MM.1S (cell line): ENCODE data around the gene GARIN6.
A peak's percentile ranks its signal among the peaks of the same experiment; 100 is the strongest.
"Not testable (repeated sequence)": the region's sequence is repeated elsewhere in the genome, so short reads cannot be mapped to it uniquely, and the experiment has no call there.

Source experiments
- DNase-seq: peaks from one replicate; pipeline ENCODE4 v3.0.0-alpha.2; 2015
- H2AFZ ChIP-seq: fragments of 300-600 bp; sonication (generic); 2 replicates; pipeline ENCODE4 v1.6.0; 2016; ENCODE audit warnings: antibody characterized with exemption, low read length
- H3F3A ChIP-seq: fragments of 300-600 bp; sonication (generic); 2 replicates; pipeline ENCODE4 v1.6.1; 2016; ENCODE audit warnings: mild to moderate bottlenecking, antibody characterized with exemption, low read length, moderate library complexity, mixed read lengths; ENCODE audit not compliant: insufficient read depth
- H3K27ac ChIP-seq: fragments of 300-600 bp; sonication (generic); 2 replicates; pipeline ENCODE4 v1.5.1; 2016; ENCODE audit warnings: mild to moderate bottlenecking, low read length
- H3K27me3 ChIP-seq: fragments of 300-600 bp; sonication (generic); replicated peaks from 2 replicates; pipeline ENCODE4 v1.6.0; 2016; ENCODE audit warnings: low read length; ENCODE audit not compliant: insufficient read depth
- H3K36me3 ChIP-seq: fragments of 300-600 bp; sonication (generic); replicated peaks from 2 replicates; pipeline ENCODE4 v1.6.1; 2016; ENCODE audit warnings: mild to moderate bottlenecking, low read length, mixed read lengths; ENCODE audit not compliant: insufficient read depth
- H3K4me1 ChIP-seq: fragments of 300-600 bp; sonication (generic); 2 replicates; pipeline ENCODE4 v1.6.1; 2016; ENCODE audit warnings: low read length, mixed read lengths
- H3K4me2 ChIP-seq: fragments of 300-600 bp; sonication (generic); 2 replicates; pipeline ENCODE4 v1.6.0; 2016; ENCODE audit warnings: low read depth, low read length
- H3K4me3 ChIP-seq: fragments of 300-600 bp; sonication (generic); 2 replicates; pipeline ENCODE4 v1.5.1; 2016; ENCODE audit warnings: low read length, mixed read lengths
- H3K79me2 ChIP-seq: fragments of 300-600 bp; sonication (generic); 2 replicates; pipeline ENCODE4 v1.6.1; 2016; ENCODE audit warnings: mixed run types, low read length, mixed read lengths
- H3K9ac ChIP-seq: fragments of 300-600 bp; sonication (generic); 2 replicates; pipeline ENCODE4 v1.6.1; 2016; ENCODE audit warnings: low read length, mixed read lengths
- H3K9me2 ChIP-seq: fragments of 300-600 bp; sonication (generic); replicated peaks from 2 replicates; pipeline ENCODE4 v1.6.1; 2016; ENCODE audit warnings: mild to moderate bottlenecking, low read length, mixed read lengths; ENCODE audit not compliant: insufficient read depth
- H3K9me3 ChIP-seq: fragments of 300-600 bp; sonication (generic); replicated peaks from 2 replicates; pipeline ENCODE4 v1.6.1; 2016; ENCODE audit warnings: mild to moderate bottlenecking, low read length, mixed read lengths; ENCODE audit not compliant: insufficient read depth
- H4K20me1 ChIP-seq: fragments of 300-600 bp; sonication (generic); 2 replicates; pipeline ENCODE4 v1.6.1; 2016; ENCODE audit warnings: mild to moderate bottlenecking, low read length, moderate library complexity, mixed read lengths; ENCODE audit not compliant: insufficient read depth
- EZH2 ChIP-seq: fragments of 300-600 bp; sonication (generic); optimal IDR thresholded peaks from 2 replicates; pipeline ENCODE3; 2017; ENCODE audit warnings: low read depth, mild to moderate bottlenecking, antibody characterized with exemption, low read length, mixed read lengths
- EZH2phosphoT487 ChIP-seq: fragments of 300-600 bp; sonication (generic); IDR thresholded peaks from 2 replicates; pipeline ENCODE4 v1.6.1; 2018; ENCODE audit warnings: antibody characterized with exemption, low read length
- TF ChIP-seq, protein P1 (sequence below): fragments of 300-600 bp; sonication (generic); IDR thresholded peaks from 2 replicates; pipeline ENCODE4 v1.5.1; 2016; ENCODE audit warnings: antibody characterized with exemption, low read length, mixed read lengths

Gene GARIN6

GRCh38 chr12:99618657-99619056, 28.9 kb upstream of the GARIN6 start:
- H3K9ac ChIP-seq = no peak overlapping the region
- DNase-seq = no peak
- no peak overlapping the region for H3K27ac ChIP-seq
- TF ChIP-seq, protein P1, sequence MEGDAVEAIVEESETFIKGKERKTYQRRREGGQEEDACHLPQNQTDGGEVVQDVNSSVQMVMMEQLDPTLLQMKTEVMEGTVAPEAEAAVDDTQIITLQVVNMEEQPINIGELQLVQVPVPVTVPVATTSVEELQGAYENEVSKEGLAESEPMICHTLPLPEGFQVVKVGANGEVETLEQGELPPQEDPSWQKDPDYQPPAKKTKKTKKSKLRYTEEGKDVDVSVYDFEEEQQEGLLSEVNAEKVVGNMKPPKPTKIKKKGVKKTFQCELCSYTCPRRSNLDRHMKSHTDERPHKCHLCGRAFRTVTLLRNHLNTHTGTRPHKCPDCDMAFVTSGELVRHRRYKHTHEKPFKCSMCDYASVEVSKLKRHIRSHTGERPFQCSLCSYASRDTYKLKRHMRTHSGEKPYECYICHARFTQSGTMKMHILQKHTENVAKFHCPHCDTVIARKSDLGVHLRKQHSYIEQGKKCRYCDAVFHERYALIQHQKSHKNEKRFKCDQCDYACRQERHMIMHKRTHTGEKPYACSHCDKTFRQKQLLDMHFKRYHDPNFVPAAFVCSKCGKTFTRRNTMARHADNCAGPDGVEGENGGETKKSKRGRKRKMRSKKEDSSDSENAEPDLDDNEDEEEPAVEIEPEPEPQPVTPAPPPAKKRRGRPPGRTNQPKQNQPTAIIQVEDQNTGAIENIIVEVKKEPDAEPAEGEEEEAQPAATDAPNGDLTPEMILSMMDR = no peak
- TF ChIP-seq EZH2phosphoT487 (no peak), EZH2 (no peak)
- H3K79me2 ChIP-seq = no peaks in the 10 kb centered on the region
- no peaks in the 10 kb centered on the region for H3K9me3 ChIP-seq
- no peak overlapping the region for H3K4me2 ChIP-seq
- H4K20me1 ChIP-seq = no peaks in the 10 kb centered on the region
- 0 out of 2 replicates have a peak, but pooled peaks cover 4% of the 10 kb centered on the region for H3K4me1 ChIP-seq
- H3F3A ChIP-seq = no peaks in the 10 kb centered on the region
- H3K36me3 ChIP-seq = no peaks in the 10 kb centered on the region
- no peak overlapping the region for H3K4me3 ChIP-seq
- no peak overlapping the region for H2AFZ ChIP-seq
- no peaks in the 10 kb centered on the region for H3K27me3 ChIP-seq
- H3K9me2 ChIP-seq = no peaks in the 10 kb centered on the region

DNA sequence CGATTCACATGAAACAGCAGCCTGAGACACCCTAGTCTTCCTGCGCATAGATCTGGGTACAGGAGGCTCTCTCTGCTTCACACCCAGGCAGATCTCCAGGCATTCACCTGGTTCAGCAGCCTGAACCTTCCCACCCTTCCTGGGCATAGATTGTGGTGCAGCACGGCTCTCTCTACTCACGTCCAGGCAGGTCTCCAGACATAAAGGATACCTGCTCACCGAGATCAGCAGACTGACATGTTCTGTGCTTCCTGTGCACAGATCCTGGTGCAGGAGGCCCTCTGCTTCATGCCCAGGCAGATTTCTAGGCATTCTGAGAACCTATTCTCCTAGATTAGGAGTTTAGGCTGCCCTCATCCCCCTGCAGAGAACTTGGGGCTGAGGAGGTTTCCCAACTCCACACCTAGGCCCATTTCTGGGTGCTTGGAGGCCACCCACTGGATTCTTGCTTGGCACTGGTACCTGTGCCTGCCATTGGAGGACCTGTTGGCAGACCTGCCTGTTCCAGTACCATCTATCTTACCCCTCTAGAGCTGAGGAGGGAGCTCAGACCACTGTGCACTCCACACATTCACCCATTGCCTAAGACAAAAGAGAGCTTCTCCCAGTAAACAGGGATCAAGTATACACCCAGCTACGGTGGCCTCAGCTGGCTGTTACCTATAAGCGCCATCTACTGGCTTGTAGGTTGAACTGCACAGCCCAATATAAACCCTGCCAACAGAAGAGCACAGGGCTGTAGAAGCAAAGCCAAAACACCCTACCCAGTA, 28.0 kb upstream of the GARIN6 start:
- no peaks in the 10 kb centered on the region for H3K9me3 ChIP-seq
- peak; percentile 66 for DNase-seq
- H2AFZ ChIP-seq = peak overlapping the region; percentile 67
- no peaks in the 10 kb centered on the region for H3F3A ChIP-seq
- 0 out of 2 replicates have a peak, but pooled peaks cover 4% of the 10 kb centered on the region for H3K4me1 ChIP-seq
- no peaks in the 10 kb centered on the region for H3K27me3 ChIP-seq
- TF ChIP-seq EZH2phosphoT487 (no peak), EZH2 (no peak)
- TF ChIP-seq, protein P1 = peak; percentile 92
- no peak overlapping the region for H3K27ac ChIP-seq
- no peaks in the 10 kb centered on the region for H3K9me2 ChIP-seq
- H3K4me2 ChIP-seq = no peak overlapping the region
- H3K79me2 ChIP-seq = no peaks in the 10 kb centered on the region
- no peaks in the 10 kb centered on the region for H4K20me1 ChIP-seq
- H3K36me3 ChIP-seq = no peaks in the 10 kb centered on the region
- no peak overlapping the region for H3K9ac ChIP-seq
- no peak overlapping the region for H3K4me3 ChIP-seq

GRCh38 chr12:99620159-99620479, 27.4 kb upstream of the GARIN6 start:
- TF ChIP-seq EZH2phosphoT487 (no peak), EZH2 (no peak)
- TF ChIP-seq, protein P1 = no peak
- no peak overlapping the region for H3K27ac ChIP-seq

GRCh38 chr12:99624591-99624990, 23.0 kb upstream of the GARIN6 start:
- not testable (repeated sequence) for H2AFZ ChIP-seq, H3K27ac ChIP-seq, H3F3A ChIP-seq, H3K4me3 ChIP-seq, DNase-seq, H3K79me2 ChIP-seq, H3K9ac ChIP-seq, H3K4me2 ChIP-seq, H4K20me1 ChIP-seq, H3K9me3 ChIP-seq, H3K9me2 ChIP-seq, H3K36me3 ChIP-seq, H3K27me3 ChIP-seq
- H3K4me1 ChIP-seq = 0 out of 2 replicates have a peak, but pooled peaks cover 11% of the 10 kb centered on the region

More at GRCh38 chr12:99620159-99620479, 27.4 kb upstream of the GARIN6 start:
- no peaks in the 10 kb centered on the region for H3K36me3 ChIP-seq
- no peak overlapping the region for H3K9ac ChIP-seq
- H3F3A ChIP-seq = no peaks in the 10 kb centered on the region
- H3K9me3 ChIP-seq = no peaks in the 10 kb centered on the region
- no peaks in the 10 kb centered on the region for H3K27me3 ChIP-seq
- H3K4me3 ChIP-seq = no peak overlapping the region
- H3K4me2 ChIP-seq = no peak overlapping the region
- H3K4me1 ChIP-seq = 0 out of 2 replicates have a peak, but pooled peaks cover 4% of the 10 kb centered on the region
- no peak for DNase-seq
- no peaks in the 10 kb centered on the region for H4K20me1 ChIP-seq
- H3K9me2 ChIP-seq = no peaks in the 10 kb centered on the region
- no peak overlapping the region for H2AFZ ChIP-seq
- no peaks in the 10 kb centered on the region for H3K79me2 ChIP-seq
